VCaP (cell line): ENCODE measurements around the gene DDX56.
A peak's percentile ranks its signal among the peaks of the same experiment; 100 is the strongest.
"Not testable (repeated sequence)": the region's sequence is repeated elsewhere in the genome, so short reads cannot be mapped to it uniquely, and the experiment has no call there.

ENCODE experiments used
- H3K27ac ChIP-seq: fragments of 450-650 bp; 2 replicates; pipeline ENCODE4 v1.5.1; 2017
- CTCF ChIP-seq: fragments of 450-650 bp; conservative IDR thresholded peaks from 2 replicates; pipeline ENCODE4 v1.5.1; 2017; ENCODE audit warnings: mild to moderate bottlenecking, moderate library complexity

DDX56 gene

GRCh38 chr7:44565097-44565794, 8.5 kb downstream of the DDX56 start:
- peak; percentile 100 for TF ChIP-seq CTCF
- H3K27ac ChIP-seq, result peak overlapping the region; percentile 38; the same call in 1 of the 2 replicates

- TF ChIP-seq CTCF, result no peak
Measured at GRCh38 chr7:44564606-44565005, 9.1 kb downstream of the DDX56 start.

GRCh38 chr7:44563171-44563679, 10.5 kb downstream of the DDX56 start:
- H3K27ac ChIP-seq, result no peak overlapping the region
- TF ChIP-seq CTCF, result no peak

More at GRCh38 chr7:44564606-44565005, 9.1 kb downstream of the DDX56 start:
- no peak overlapping the region for H3K27ac ChIP-seq

GRCh38 chr7:44562622-44562962, 11.1 kb downstream of the DDX56 start:
- H3K27ac ChIP-seq, result not testable (repeated sequence)

GRCh38 chr7:44561962-44562621, 11.6 kb downstream of the DDX56 start:
- no peak overlapping the region for H3K27ac ChIP-seq
- TF ChIP-seq CTCF, result no peak

- H3K27ac ChIP-seq, result no peak overlapping the region
- no peak for TF ChIP-seq CTCF
Measured at GRCh38 chr7:44561481-44561880, 12.2 kb downstream of the DDX56 start.

GRCh38 chr7:44559485-44559884, 14.2 kb downstream of the DDX56 start:
- TF ChIP-seq CTCF, result no peak

GRCh38 chr7:44557485-44557884, 16.2 kb downstream of the DDX56 start:
- no peak for TF ChIP-seq CTCF
- H3K27ac ChIP-seq, result no peak overlapping the region

More at GRCh38 chr7:44559485-44559884, 14.2 kb downstream of the DDX56 start:
- no peak overlapping the region for H3K27ac ChIP-seq
